Neural progenitor cell (in vitro differentiated cells): Measurements from ENCODE around the gene GPRIN2.

Experiments
- EZH2phosphoT487 ChIP-seq: fragments of 200-600 bp; sonication (generic); IDR thresholded peaks from 2 replicates; pipeline ENCODE4 v1.6.1; 2017; ENCODE audit warnings: antibody characterized with exemption
- TF ChIP-seq, protein P1 (sequence below): fragments of 200-600 bp; sonication (generic); IDR thresholded peaks from 2 replicates; pipeline ENCODE4 v1.5.1; 2017; ENCODE audit warnings: antibody characterized with exemption, mild to moderate bottlenecking

DNA sequence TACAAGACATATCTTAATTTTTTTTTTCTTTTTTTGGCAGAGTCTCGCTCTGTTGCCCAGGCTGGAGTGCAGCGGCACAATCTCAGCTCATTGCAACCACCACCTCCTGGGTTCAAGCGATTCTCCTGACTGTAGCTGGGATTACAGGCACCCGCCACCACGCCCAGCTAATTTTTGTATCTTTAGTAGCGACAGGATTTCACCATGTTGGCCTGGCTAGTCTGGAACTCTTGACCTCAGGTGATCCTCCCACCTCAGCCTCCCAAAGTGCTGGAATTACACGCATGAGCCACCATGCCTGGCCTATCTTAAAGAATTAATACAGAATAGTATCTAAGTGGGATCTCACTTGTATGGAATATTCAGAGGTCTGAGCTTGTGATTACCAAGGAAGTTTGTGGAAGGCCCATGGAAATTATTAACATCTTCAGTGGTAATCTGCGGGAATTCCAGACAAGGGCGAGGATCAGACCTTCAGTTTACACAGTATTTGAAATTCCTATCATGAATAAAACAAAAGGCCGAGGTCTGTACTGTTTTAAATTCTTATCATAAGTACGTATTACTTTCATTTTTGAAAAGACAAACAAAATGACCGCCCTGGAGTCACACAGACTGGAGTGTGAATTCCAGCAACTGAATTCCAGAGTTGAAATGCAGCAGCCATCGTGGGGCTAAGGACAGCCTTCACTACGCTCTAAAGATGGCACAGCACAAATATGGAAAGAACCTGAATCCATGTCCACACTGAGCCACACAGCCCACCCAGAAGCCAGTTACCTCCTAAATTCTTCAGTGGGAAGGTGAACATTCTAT is 16.7 kb downstream of the GPRIN2 start:
- TF ChIP-seq, protein P1, sequence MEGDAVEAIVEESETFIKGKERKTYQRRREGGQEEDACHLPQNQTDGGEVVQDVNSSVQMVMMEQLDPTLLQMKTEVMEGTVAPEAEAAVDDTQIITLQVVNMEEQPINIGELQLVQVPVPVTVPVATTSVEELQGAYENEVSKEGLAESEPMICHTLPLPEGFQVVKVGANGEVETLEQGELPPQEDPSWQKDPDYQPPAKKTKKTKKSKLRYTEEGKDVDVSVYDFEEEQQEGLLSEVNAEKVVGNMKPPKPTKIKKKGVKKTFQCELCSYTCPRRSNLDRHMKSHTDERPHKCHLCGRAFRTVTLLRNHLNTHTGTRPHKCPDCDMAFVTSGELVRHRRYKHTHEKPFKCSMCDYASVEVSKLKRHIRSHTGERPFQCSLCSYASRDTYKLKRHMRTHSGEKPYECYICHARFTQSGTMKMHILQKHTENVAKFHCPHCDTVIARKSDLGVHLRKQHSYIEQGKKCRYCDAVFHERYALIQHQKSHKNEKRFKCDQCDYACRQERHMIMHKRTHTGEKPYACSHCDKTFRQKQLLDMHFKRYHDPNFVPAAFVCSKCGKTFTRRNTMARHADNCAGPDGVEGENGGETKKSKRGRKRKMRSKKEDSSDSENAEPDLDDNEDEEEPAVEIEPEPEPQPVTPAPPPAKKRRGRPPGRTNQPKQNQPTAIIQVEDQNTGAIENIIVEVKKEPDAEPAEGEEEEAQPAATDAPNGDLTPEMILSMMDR, result no peak
- no peak for TF ChIP-seq EZH2phosphoT487
